Type B pancreatic cell (in vitro differentiated cells): ENCODE results near the gene NAP1L5. TPM values are rescaled to one million over a fixed set of nuclear protein-coding genes. Genes with fewer than 3 reads are reported as not detected.

ENCODE experiments used
- DNase-seq: peaks from one replicate; pipeline ENCODE4 v3.0.0; 2021; ENCODE audit warnings: mixed read lengths; ENCODE audit not compliant: unreplicated experiment; ENCODE audit errors: extremely low spot score
- H3K27ac Mint-ChIP-seq: 2 replicates; pipeline ENCODE4 v1.8.0; 2021; ENCODE audit warnings: mild to moderate bottlenecking, mixed read lengths
- H3K27me3 Mint-ChIP-seq: 2 replicates; pipeline ENCODE4 v1.8.0; 2021; ENCODE audit warnings: mixed read lengths
- H3K36me3 Mint-ChIP-seq: 2 replicates; pipeline ENCODE4 v1.8.0; 2021; ENCODE audit warnings: mixed read lengths
- H3K4me1 Mint-ChIP-seq: one replicate; pipeline ENCODE4 v1.8.0; 2021; ENCODE audit warnings: mixed read lengths; ENCODE audit not compliant: unreplicated experiment
- H3K4me3 Mint-ChIP-seq: 2 replicates; pipeline ENCODE4 v1.8.0; 2021; ENCODE audit warnings: mild to moderate bottlenecking, mixed read lengths
- H3K9me3 Mint-ChIP-seq: 2 replicates; pipeline ENCODE4 v1.8.0; 2021; ENCODE audit warnings: mixed read lengths
- total RNA-seq: library from RNA; stranded (reverse); gene quantifications from 2 replicates; pipeline ENCODE4 v1.2.1, GENCODE V29; 2021; ENCODE audit warnings: low replicate concordance
- TF ChIP-seq, protein P1 (sequence below): fragments of 200-600 bp; sonication (generic); conservative IDR thresholded peaks from 2 replicates; pipeline ENCODE4 v1.5.0; 2021; ENCODE audit warnings: antibody characterized with exemption, mild to moderate bottlenecking

Gene NAP1L5
- total RNA-seq, 1 donor from 2014 or later = 5.2 TPM

DNA sequence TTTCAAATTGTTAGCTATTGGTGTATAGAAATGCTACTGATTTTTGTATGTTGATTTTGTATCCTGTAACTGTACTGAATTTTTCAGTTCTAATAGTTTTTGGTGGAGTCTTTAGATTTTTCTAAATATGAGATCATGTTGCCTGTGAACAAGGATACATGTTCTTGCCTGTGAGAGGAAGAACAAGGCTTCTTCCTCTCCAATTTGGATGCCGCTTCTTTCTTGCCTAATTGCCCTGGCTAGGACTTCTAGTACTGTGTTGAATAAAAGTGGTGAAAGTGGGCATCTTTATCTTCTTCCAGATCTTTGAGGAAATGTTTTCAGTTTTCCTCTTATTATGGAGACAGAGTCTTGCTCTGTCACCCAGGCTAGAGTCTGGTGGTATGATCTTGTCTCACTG lies 16.2 kb upstream of the NAP1L5 start:
- H3K27ac Mint-ChIP-seq = no peak overlapping the region
- H3K27me3 Mint-ChIP-seq = no peaks in the 10 kb centered on the region
- peaks cover 17% of the 10 kb centered on the region for H3K9me3 Mint-ChIP-seq
- H3K4me3 Mint-ChIP-seq = no peak overlapping the region
- DNase-seq = no peak
- TF ChIP-seq, protein P1, sequence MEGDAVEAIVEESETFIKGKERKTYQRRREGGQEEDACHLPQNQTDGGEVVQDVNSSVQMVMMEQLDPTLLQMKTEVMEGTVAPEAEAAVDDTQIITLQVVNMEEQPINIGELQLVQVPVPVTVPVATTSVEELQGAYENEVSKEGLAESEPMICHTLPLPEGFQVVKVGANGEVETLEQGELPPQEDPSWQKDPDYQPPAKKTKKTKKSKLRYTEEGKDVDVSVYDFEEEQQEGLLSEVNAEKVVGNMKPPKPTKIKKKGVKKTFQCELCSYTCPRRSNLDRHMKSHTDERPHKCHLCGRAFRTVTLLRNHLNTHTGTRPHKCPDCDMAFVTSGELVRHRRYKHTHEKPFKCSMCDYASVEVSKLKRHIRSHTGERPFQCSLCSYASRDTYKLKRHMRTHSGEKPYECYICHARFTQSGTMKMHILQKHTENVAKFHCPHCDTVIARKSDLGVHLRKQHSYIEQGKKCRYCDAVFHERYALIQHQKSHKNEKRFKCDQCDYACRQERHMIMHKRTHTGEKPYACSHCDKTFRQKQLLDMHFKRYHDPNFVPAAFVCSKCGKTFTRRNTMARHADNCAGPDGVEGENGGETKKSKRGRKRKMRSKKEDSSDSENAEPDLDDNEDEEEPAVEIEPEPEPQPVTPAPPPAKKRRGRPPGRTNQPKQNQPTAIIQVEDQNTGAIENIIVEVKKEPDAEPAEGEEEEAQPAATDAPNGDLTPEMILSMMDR = no peak
- peaks cover 50% of the 10 kb centered on the region for H3K36me3 Mint-ChIP-seq
- no peaks in the 10 kb centered on the region for H3K4me1 Mint-ChIP-seq

DNA sequence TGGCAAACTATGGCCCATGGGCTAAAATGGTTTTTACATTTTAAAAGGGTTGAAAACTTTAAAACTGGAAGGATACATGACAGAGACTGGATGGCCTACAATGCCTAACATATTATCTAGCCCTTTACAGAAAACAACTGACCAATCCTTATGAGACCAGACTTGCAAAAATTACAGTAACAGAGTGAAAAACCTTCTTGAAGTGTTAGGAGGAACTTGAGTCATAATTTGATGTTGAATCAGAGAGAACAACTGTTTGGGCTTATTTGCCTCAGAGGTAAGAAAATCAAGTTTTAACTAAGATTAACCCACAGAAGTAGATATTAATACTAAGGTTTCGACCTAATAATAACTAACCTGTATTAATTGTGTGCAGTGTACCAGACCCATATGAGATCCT lies 12.4 kb upstream of the NAP1L5 start:
- no peak overlapping the region for H3K4me3 Mint-ChIP-seq
- no peak overlapping the region for H3K27ac Mint-ChIP-seq
- peaks cover 5% of the 10 kb centered on the region for H3K4me1 Mint-ChIP-seq
- peaks cover 22% of the 10 kb centered on the region for H3K36me3 Mint-ChIP-seq
- H3K27me3 Mint-ChIP-seq = no peaks in the 10 kb centered on the region
- H3K9me3 Mint-ChIP-seq = peaks cover 9% of the 10 kb centered on the region
- TF ChIP-seq, protein P1 = no peak
- no peak for DNase-seq

DNA sequence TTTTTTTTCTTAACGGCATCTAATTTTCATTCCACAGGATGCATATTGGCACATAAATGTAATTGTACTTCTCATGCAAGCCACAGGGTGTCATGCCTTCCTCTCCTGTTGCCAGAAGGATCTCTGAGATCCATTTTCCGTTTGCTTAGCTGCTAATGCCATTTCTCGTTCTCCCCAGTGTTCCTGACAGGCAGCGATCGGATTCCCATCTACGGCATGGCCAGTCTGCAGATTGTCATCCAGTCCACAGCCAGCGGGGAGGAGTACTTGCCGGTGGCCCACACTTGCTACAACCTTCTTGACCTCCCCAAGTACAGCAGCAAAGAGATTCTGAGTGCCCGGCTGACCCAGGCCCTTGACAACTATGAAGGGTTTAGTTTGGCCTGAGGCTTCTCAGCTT lies 8.9 kb upstream of the NAP1L5 start:
- Mint-ChIP-seq H3K27ac (no peak overlapping the region), H3K36me3 (no peaks in the 10 kb centered on the region), H3K27me3 (no peaks in the 10 kb centered on the region), H3K4me1 (peaks cover 5% of the 10 kb centered on the region), H3K4me3 (no peak overlapping the region), H3K9me3 (no peaks in the 10 kb centered on the region)
- no peak for DNase-seq
- TF ChIP-seq, protein P1 = peak; percentile 69

DNA sequence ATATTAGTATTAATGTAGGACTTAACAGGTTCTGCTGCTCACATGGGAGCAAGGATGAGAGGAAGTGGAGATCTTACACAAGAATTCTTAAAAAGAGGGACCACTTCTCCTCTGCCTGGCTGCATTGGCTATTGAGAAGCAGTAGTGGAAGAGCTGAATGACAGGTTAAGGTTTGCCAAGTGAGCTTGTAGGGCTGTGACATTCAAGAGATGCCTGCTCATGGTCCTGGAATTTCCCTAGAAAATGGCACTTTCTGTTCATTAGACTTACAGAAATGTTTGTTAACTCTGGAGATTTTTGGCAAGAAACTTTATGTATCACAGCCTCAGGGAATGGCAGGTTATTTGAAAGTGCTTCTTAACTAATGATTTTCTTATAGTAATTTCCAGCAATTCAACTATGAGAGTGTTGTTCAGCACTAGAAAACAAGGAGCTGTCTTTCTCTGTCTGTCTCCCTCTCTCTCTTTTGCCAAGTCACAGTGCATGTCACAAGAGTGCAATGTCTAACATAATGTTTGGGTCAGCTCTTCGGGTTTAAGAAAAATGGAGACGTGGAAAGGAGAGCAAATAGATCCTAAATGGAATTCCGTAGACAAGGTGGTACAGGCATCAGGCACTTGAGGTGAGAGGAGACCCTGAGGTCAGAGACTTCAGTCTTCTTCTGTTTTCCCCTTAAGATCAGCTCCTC lies 8.3 kb upstream of the NAP1L5 start:
- H3K27me3 Mint-ChIP-seq = no peaks in the 10 kb centered on the region
- peaks cover 5% of the 10 kb centered on the region for H3K4me1 Mint-ChIP-seq
- no peak for DNase-seq
- H3K36me3 Mint-ChIP-seq = no peaks in the 10 kb centered on the region
- TF ChIP-seq, protein P1 = no peak
- no peaks in the 10 kb centered on the region for H3K9me3 Mint-ChIP-seq
- H3K27ac Mint-ChIP-seq = no peak overlapping the region
- no peak overlapping the region for H3K4me3 Mint-ChIP-seq

DNA sequence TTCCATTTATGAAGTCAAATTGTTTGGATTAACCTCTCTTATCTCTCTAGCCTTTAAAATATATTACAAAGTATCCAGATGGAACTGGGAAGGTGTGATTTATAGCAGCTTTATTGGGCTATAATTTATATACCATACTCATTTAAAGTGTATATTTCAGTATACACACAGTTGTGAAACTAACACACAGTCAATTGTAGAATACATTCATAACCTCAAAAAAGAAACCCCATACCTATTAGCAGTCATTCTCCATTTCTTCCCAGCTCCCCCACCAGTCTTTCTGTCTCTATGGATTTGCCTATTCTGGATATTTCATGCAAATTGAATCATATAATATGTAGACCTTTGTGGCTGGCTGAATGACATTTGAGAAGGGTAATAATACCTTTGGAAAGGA lies 7.6 kb upstream of the NAP1L5 start:
- TF ChIP-seq, protein P1 = no peak
- peaks cover 5% of the 10 kb centered on the region for H3K4me1 Mint-ChIP-seq
- no peak overlapping the region for H3K4me3 Mint-ChIP-seq
- no peaks in the 10 kb centered on the region for H3K36me3 Mint-ChIP-seq
- H3K27ac Mint-ChIP-seq = no peak overlapping the region
- no peaks in the 10 kb centered on the region for H3K9me3 Mint-ChIP-seq
- no peak for DNase-seq
- no peaks in the 10 kb centered on the region for H3K27me3 Mint-ChIP-seq
